ENCODE measurements around the gene SHROOM1. TPM values are rescaled to one million over a fixed set of nuclear protein-coding genes. Genes with fewer than 3 reads are reported as not detected.

The SHROOM1 gene
- total and polyA plus RNA-seq, 2 experiments from 2014 or later: 2.5 to 5.4 TPM

DNA sequence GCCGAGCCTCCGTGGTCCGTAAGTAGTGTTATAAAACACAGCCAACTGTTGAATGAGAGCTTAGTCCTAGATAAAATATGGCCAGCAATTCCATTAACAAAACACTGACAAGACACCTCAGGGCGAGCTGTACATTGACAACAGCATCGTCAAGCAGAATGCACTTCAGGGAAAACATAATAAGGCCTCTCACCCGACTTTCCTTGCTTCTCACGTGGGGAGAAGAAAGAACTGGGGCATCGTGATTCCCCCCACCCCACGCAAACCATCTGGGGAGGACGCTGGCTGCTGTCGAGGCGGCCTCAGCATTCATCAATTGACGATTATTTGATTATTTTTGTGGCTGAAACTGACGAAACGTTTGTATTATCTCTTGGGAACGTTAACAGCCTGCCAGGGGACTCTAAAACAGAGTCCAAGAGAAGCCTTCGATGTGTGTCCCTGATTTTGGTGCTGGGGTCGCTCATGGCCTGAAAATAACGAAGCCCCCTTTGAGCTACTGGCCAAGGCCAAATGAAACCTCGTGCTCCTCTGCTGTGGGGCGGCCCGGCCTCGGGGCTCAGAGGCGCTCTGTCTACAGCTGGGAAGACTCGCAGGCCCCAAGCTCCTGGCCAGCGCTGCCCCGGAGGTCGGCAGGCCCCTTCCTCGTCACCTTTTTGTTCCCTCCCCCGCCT lies 35.4 kb upstream of the SHROOM1 start:
- Histone ChIP-seq H3K79me2 (replicated peaks; ENCODE audit: insufficient read depth) (peaks cover 20% of the 10 kb centered on the region), H3K36me3 (ENCODE audit: insufficient read depth) (peaks cover 15% of the 10 kb centered on the region), H3F3A (replicated peaks; ENCODE audit: low read depth) (peaks cover 26% of the 10 kb centered on the region), H2AFZ (peak overlapping the region; percentile 93), H3K9me2 (ENCODE audit: insufficient read depth) (no peaks in the 10 kb centered on the region), H3K4me3 (peak overlapping the region; percentile 98), H3K4me1 (ENCODE audit: insufficient read depth) (peaks cover 16% of the 10 kb centered on the region), H3K27me3 (ENCODE audit: insufficient read depth) (no peaks in the 10 kb centered on the region), H4K20me1 (replicated peaks; ENCODE audit: insufficient read depth) (peaks cover 8% of the 10 kb centered on the region; the same call in 1 of the 2 replicates), H3K27ac (ENCODE audit: low read depth) (peak overlapping the region; percentile 97), H3K4me2 (peak overlapping the region; percentile 74)
- ATAC-seq (no peak), DNase-seq (ENCODE audit: low spot score) (no peak)
- H3K9me3 Mint-ChIP-seq: no peaks in the 10 kb centered on the region
- TF ChIP-seq EZH2 (IDR thresholded peaks at IDR 0.05; ENCODE audit: low read depth, unreplicated experiment): no peak
- TF ChIP-seq NANOG (IDR thresholded peaks at IDR 0.05; ENCODE audit: borderline replicate concordance): no peak
- TF ChIP-seq POLR2AphosphoS5 (IDR thresholded peaks at IDR 0.05; ENCODE audit: low read depth): no peak
- TF ChIP-seq, protein P1, sequence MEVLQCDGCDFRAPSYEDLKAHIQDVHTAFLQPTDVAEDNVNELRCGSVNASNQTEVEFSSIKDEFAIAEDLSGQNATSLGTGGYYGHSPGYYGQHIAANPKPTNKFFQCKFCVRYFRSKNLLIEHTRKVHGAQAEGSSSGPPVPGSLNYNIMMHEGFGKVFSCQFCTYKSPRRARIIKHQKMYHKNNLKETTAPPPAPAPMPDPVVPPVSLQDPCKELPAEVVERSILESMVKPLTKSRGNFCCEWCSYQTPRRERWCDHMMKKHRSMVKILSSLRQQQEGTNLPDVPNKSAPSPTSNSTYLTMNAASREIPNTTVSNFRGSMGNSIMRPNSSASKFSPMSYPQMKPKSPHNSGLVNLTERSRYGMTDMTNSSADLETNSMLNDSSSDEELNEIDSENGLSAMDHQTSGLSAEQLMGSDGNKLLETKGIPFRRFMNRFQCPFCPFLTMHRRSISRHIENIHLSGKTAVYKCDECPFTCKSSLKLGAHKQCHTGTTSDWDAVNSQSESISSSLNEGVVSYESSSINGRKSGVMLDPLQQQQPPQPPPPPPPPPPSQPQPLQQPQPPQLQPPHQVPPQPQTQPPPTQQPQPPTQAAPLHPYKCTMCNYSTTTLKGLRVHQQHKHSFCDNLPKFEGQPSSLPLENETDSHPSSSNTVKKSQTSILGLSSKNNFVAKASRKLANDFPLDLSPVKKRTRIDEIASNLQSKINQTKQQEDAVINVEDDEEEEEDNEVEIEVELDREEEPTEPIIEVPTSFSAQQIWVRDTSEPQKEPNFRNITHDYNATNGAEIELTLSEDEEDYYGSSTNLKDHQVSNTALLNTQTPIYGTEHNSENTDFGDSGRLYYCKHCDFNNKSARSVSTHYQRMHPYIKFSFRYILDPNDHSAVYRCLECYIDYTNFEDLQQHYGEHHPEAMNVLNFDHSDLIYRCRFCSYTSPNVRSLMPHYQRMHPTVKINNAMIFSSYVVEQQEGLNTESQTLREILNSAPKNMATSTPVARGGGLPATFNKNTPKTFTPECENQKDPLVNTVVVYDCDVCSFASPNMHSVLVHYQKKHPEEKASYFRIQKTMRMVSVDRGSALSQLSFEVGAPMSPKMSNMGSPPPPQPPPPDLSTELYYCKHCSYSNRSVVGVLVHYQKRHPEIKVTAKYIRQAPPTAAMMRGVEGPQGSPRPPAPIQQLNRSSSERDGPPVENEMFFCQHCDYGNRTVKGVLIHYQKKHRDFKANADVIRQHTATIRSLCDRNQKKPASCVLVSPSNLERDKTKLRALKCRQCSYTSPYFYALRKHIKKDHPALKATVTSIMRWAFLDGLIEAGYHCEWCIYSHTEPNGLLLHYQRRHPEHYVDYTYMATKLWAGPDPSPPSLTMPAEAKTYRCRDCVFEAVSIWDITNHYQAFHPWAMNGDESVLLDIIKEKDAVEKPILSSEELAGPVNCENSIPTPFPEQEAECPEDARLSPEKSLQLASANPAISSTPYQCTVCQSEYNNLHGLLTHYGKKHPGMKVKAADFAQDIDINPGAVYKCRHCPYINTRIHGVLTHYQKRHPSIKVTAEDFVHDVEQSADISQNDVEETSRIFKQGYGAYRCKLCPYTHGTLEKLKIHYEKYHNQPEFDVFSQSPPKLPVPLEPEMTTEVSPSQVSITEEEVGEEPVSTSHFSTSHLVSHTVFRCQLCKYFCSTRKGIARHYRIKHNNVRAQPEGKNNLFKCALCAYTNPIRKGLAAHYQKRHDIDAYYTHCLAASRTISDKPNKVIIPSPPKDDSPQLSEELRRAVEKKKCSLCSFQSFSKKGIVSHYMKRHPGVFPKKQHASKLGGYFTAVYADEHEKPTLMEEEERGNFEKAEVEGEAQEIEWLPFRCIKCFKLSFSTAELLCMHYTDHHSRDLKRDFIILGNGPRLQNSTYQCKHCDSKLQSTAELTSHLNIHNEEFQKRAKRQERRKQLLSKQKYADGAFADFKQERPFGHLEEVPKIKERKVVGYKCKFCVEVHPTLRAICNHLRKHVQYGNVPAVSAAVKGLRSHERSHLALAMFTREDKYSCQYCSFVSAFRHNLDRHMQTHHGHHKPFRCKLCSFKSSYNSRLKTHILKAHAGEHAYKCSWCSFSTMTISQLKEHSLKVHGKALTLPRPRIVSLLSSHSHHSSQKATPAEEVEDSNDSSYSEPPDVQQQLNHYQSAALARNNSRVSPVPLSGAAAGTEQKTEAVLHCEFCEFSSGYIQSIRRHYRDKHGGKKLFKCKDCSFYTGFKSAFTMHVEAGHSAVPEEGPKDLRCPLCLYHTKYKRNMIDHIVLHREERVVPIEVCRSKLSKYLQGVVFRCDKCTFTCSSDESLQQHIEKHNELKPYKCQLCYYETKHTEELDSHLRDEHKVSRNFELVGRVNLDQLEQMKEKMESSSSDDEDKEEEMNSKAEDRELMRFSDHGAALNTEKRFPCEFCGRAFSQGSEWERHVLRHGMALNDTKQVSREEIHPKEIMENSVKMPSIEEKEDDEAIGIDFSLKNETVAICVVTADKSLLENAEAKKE (CRISPR knock-in tag; IDR thresholded peaks at IDR 0.05): no peak
- TF ChIP-seq, protein P2, sequence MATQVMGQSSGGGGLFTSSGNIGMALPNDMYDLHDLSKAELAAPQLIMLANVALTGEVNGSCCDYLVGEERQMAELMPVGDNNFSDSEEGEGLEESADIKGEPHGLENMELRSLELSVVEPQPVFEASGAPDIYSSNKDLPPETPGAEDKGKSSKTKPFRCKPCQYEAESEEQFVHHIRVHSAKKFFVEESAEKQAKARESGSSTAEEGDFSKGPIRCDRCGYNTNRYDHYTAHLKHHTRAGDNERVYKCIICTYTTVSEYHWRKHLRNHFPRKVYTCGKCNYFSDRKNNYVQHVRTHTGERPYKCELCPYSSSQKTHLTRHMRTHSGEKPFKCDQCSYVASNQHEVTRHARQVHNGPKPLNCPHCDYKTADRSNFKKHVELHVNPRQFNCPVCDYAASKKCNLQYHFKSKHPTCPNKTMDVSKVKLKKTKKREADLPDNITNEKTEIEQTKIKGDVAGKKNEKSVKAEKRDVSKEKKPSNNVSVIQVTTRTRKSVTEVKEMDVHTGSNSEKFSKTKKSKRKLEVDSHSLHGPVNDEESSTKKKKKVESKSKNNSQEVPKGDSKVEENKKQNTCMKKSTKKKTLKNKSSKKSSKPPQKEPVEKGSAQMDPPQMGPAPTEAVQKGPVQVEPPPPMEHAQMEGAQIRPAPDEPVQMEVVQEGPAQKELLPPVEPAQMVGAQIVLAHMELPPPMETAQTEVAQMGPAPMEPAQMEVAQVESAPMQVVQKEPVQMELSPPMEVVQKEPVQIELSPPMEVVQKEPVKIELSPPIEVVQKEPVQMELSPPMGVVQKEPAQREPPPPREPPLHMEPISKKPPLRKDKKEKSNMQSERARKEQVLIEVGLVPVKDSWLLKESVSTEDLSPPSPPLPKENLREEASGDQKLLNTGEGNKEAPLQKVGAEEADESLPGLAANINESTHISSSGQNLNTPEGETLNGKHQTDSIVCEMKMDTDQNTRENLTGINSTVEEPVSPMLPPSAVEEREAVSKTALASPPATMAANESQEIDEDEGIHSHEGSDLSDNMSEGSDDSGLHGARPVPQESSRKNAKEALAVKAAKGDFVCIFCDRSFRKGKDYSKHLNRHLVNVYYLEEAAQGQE (IDR thresholded peaks at IDR 0.05; ENCODE audit: unreplicated experiment): no peak
- TF ChIP-seq, protein P3, sequence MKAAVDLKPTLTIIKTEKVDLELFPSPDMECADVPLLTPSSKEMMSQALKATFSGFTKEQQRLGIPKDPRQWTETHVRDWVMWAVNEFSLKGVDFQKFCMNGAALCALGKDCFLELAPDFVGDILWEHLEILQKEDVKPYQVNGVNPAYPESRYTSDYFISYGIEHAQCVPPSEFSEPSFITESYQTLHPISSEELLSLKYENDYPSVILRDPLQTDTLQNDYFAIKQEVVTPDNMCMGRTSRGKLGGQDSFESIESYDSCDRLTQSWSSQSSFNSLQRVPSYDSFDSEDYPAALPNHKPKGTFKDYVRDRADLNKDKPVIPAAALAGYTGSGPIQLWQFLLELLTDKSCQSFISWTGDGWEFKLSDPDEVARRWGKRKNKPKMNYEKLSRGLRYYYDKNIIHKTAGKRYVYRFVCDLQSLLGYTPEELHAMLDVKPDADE (IDR thresholded peaks at IDR 0.05): no peak
- no peak for TF ChIP-seq STAT1 (IDR thresholded peaks at IDR 0.05; ENCODE audit: unreplicated experiment)
- TF ChIP-seq CREB1 (CRISPR knock-in tag; IDR thresholded peaks at IDR 0.05; ENCODE audit: low read depth): no peak
- TF ChIP-seq ZNF114 (CRISPR knock-in tag; IDR thresholded peaks at IDR 0.05): no peak
- no peak for TF ChIP-seq JUNB (IDR thresholded peaks at IDR 0.05; ENCODE audit: unreplicated experiment)
- TF ChIP-seq, protein P4, sequence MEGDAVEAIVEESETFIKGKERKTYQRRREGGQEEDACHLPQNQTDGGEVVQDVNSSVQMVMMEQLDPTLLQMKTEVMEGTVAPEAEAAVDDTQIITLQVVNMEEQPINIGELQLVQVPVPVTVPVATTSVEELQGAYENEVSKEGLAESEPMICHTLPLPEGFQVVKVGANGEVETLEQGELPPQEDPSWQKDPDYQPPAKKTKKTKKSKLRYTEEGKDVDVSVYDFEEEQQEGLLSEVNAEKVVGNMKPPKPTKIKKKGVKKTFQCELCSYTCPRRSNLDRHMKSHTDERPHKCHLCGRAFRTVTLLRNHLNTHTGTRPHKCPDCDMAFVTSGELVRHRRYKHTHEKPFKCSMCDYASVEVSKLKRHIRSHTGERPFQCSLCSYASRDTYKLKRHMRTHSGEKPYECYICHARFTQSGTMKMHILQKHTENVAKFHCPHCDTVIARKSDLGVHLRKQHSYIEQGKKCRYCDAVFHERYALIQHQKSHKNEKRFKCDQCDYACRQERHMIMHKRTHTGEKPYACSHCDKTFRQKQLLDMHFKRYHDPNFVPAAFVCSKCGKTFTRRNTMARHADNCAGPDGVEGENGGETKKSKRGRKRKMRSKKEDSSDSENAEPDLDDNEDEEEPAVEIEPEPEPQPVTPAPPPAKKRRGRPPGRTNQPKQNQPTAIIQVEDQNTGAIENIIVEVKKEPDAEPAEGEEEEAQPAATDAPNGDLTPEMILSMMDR (conservative IDR thresholded peaks at IDR 0.05; ENCODE audit: low read depth in 2 of 2): no peak
- TF ChIP-seq EZH2phosphoT487 (IDR thresholded peaks at IDR 0.05; ENCODE audit: unreplicated experiment): no peak
- no peak for TF ChIP-seq ZNF331 (CRISPR knock-in tag; IDR thresholded peaks at IDR 0.05; ENCODE audit: low read depth)
- H3K4me1 Mint-ChIP-seq: peaks cover 23% of the 10 kb centered on the region
- peaks cover 35% of the 10 kb centered on the region for H3K36me3 Mint-ChIP-seq (ENCODE audit: low read depth)
- H3K27ac Mint-ChIP-seq: peak overlapping the region; percentile 100
- peak overlapping the region; percentile 99 for H3K4me3 Mint-ChIP-seq
- peaks cover 9% of the 10 kb centered on the region for H3K27me3 Mint-ChIP-seq (ENCODE audit: insufficient read depth, low read depth, poor library complexity)
